CD4-positive, CD25-positive, alpha-beta regulatory T cell (primary cell): ENCODE data around the gene CRIP3. TPM values are rescaled to one million over a fixed set of nuclear protein-coding genes. Genes with fewer than 3 reads are reported as not detected.
A peak's percentile ranks its signal among the peaks of the same experiment; 100 is the strongest.

Source experiments
- ATAC-seq, 2 donors: fragments of 150-1000 bp; cut with Tn5 transposase; one replicate each; pipeline ENCODE4 v1.10.0; 2021; ENCODE audit warnings: low read depth in 2 of 2, moderate number of reproducible peaks in 2 of 2, moderate library complexity in 1 of 2
- DNase-seq, 3 donors: peaks; one replicate each; pipeline versions ENCODE4 v3.0.0 to v3.0.0-alpha.2; 2012 to 2022; ENCODE audit warnings: mixed read lengths in 1 of 3
- H3K27ac ChIP-seq: one replicate; pipeline ENCODE4 v1.7.0; 2013; ENCODE audit warnings: mild to moderate bottlenecking, low read length; ENCODE audit not compliant: insufficient read depth, poor library complexity, severe bottlenecking
- H3K27me3 ChIP-seq: one replicate; pipeline ENCODE4 v1.7.0; 2013; ENCODE audit warnings: low read length; ENCODE audit not compliant: control insufficient read depth, insufficient read depth
- H3K36me3 ChIP-seq: one replicate; pipeline ENCODE4 v1.7.0; 2013; ENCODE audit warnings: mild to moderate bottlenecking, low read length, moderate library complexity; ENCODE audit not compliant: control insufficient read depth, insufficient read depth
- H3K4me1 ChIP-seq: 2 replicates; pipeline ENCODE4 v1.7.0; 2013; ENCODE audit warnings: mild to moderate bottlenecking, low read length; ENCODE audit not compliant: insufficient read depth, control insufficient read depth, poor library complexity, severe bottlenecking
- H3K4me3 ChIP-seq: one replicate; pipeline ENCODE4 v1.7.0; 2013; ENCODE audit warnings: low read depth, mild to moderate bottlenecking, low read length, moderate library complexity
- H3K9me3 ChIP-seq, 2 experiments: 1 replicate in 1 of 2; 2 replicates in 1 of 2; pipeline ENCODE4 v1.7.0; 2013; ENCODE audit warnings: low read length in 2 of 2, mild to moderate bottlenecking in 1 of 2, moderate library complexity in 1 of 2; ENCODE audit not compliant: control insufficient read depth in 2 of 2
- H3K27ac Mint-ChIP-seq, 3 donors: one replicate each; pipeline ENCODE4 v1.8.0; 2020 to 2022; ENCODE audit warnings: mild to moderate bottlenecking in 3 of 3, mixed read lengths in 3 of 3, moderate library complexity in 2 of 3
- H3K27me3 Mint-ChIP-seq: one replicate; pipeline ENCODE4 v1.8.0; 2022; ENCODE audit warnings: mild to moderate bottlenecking, mixed read lengths
- H3K36me3 Mint-ChIP-seq: one replicate; pipeline ENCODE4 v1.8.0; 2020; ENCODE audit warnings: mixed read lengths
- H3K4me1 Mint-ChIP-seq, 4 donors: one replicate each; pipeline ENCODE4 v1.8.0; 2020 to 2022; ENCODE audit warnings: mixed read lengths in 4 of 4, mild to moderate bottlenecking in 1 of 4
- H3K4me3 Mint-ChIP-seq, 4 donors: one replicate each; pipeline ENCODE4 v1.8.0; 2020 to 2022; ENCODE audit warnings: mild to moderate bottlenecking in 4 of 4, mixed read lengths in 4 of 4, moderate library complexity in 3 of 4
- H3K9me3 Mint-ChIP-seq, 7 donors: one replicate each; pipeline ENCODE4 v1.8.0; 2020 to 2022; ENCODE audit warnings: mixed read lengths in 7 of 7, mild to moderate bottlenecking in 3 of 7, moderate library complexity in 2 of 7
- polyA plus RNA-seq, 4 donors: library from polyadenylated mRNA; unstranded; fragments of 300-500 nt; fragmentation: Illumina TruSeq; gene quantifications; one replicate each; pipeline ENCODE4 v1.2.3, GENCODE V29; 2021
- total RNA-seq: library from RNA; stranded (reverse); gene quantifications from one replicate; pipeline ENCODE4 v1.2.3, GENCODE V29; 2022

CRIP3 gene
- total and polyA plus RNA-seq, 5 donors from 2014 or later = 0.35 to 3.8 TPM; not detected in 3

- H3K4me3 Mint-ChIP-seq = no peak overlapping the region
- Histone ChIP-seq H3K4me1 (no peaks in the 10 kb centered on the region), H3K4me3 (no peak overlapping the region), H3K36me3 (no peaks in the 10 kb centered on the region), H3K27ac (no peak overlapping the region), H3K27me3 (no peaks in the 10 kb centered on the region), H3K9me3 (no peaks in the 10 kb centered on the region)
- peak overlapping the region in 1 of 3 donors; percentile 43 for H3K27ac Mint-ChIP-seq
- no peak for ATAC-seq
- DNase-seq = no peak
- H3K9me3 Mint-ChIP-seq = no peaks in the 10 kb centered on the region
- no peaks in the 10 kb centered on the region for H3K4me1 Mint-ChIP-seq
- H3K36me3 Mint-ChIP-seq = no peaks in the 10 kb centered on the region
- H3K27me3 Mint-ChIP-seq = peaks cover 4% of the 10 kb centered on the region
These were observed 16.3 kb downstream of the CRIP3 start for GRCh38 chr6:43292341-43292740.

DNA sequence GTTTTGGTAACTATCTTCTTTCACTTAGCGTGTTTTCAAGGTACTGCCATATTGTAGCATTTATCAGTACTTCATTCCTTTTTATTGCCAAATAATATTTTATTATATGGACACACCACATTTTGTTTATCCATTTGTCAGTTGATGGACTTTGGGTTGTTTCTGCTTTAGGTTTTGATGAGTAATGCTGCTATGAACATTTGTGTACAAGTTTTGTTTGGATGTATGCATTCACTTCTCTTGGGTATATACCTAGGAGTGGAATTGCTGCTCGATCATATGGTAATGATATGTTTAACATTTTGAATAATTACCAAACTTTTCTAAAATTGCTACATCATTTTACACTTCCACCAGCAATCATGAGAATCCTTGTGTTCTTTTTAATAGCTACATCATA lies 16.9 kb downstream of the CRIP3 start:
- Histone ChIP-seq H3K27me3 (no peaks in the 10 kb centered on the region), H3K27ac (no peak overlapping the region), H3K4me3 (no peak overlapping the region), H3K36me3 (no peaks in the 10 kb centered on the region), H3K9me3 (no peaks in the 10 kb centered on the region), H3K4me1 (no peaks in the 10 kb centered on the region)
- ATAC-seq = no peak
- Mint-ChIP-seq H3K4me3 (no peak overlapping the region), H3K27ac (no peak overlapping the region), H3K9me3 (no peaks in the 10 kb centered on the region), H3K4me1 (no peaks in the 10 kb centered on the region), H3K27me3 (peaks cover 9% of the 10 kb centered on the region), H3K36me3 (no peaks in the 10 kb centered on the region)
- DNase-seq = no peak

DNA sequence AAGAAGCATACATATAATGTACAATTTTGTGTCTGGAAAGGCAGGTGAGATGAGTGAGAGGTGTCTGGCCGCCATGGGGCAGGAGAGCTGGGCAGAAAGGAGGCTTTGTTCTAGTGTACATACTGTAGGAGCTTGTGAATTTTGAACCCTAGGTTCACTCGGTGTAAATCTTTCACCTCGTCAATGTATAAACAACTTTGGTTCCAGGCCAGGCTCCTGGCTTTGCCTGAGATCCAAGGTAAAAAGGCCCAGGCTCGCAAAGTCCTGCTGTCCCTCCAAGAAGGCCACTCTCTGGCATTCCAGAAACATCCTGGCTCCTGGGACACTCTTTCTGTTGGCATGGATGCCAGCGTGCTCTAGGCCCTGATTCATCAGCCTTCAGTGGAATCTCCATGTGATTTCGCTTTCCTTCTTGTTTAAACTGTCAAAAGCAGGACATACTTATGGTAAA lies 17.7 kb downstream of the CRIP3 start:
- Histone ChIP-seq H3K36me3 (no peaks in the 10 kb centered on the region), H3K4me1 (no peaks in the 10 kb centered on the region), H3K27me3 (no peaks in the 10 kb centered on the region), H3K4me3 (no peak overlapping the region), H3K9me3 (no peaks in the 10 kb centered on the region), H3K27ac (no peak overlapping the region)
- Mint-ChIP-seq H3K4me3 (no peak overlapping the region), H3K4me1 (no peaks in the 10 kb centered on the region), H3K27ac (no peak overlapping the region), H3K36me3 (no peaks in the 10 kb centered on the region), H3K27me3 (peaks cover 16% of the 10 kb centered on the region), H3K9me3 (no peaks in the 10 kb centered on the region)
- ATAC-seq (no peak), DNase-seq (no peak)

DNA sequence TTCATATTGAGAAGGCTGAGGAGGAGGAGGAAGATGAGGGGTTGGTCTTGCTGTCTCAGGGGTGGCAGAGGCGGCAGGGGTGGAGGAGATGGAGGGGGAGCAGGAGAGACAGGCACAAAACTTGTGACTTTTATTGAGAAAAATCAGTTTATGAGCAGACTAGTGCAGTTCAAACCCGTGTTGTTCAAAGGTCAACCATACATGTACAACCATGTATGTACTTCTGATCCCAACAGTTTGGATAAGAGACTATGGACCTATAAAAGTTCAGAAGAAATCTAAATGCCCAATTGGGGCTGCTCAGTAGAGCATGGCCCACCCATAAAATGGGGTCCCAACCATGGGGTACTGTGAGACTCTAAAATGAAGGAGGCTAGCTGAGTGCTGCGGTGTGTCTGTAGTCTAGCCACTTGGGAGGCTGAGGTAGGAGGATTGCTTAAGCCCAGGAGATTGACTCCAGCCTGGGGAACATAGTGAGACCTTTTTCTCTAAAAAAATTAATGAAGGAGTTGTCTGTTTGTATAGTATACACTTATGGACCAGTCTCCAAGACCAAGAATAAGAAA lies 18.2 kb downstream of the CRIP3 start:
- Mint-ChIP-seq H3K27me3 (peaks cover 21% of the 10 kb centered on the region), H3K36me3 (no peaks in the 10 kb centered on the region), H3K4me3 (no peak overlapping the region), H3K4me1 (peaks cover 0 to 3% (median 0%) of the 10 kb centered on the region in 4 donors), H3K9me3 (no peaks in the 10 kb centered on the region), H3K27ac (no peak overlapping the region)
- DNase-seq = no peak
- Histone ChIP-seq H3K36me3 (no peaks in the 10 kb centered on the region), H3K4me3 (no peak overlapping the region), H3K4me1 (no peaks in the 10 kb centered on the region), H3K9me3 (no peaks in the 10 kb centered on the region), H3K27me3 (no peaks in the 10 kb centered on the region), H3K27ac (no peak overlapping the region)
- no peak for ATAC-seq

DNA sequence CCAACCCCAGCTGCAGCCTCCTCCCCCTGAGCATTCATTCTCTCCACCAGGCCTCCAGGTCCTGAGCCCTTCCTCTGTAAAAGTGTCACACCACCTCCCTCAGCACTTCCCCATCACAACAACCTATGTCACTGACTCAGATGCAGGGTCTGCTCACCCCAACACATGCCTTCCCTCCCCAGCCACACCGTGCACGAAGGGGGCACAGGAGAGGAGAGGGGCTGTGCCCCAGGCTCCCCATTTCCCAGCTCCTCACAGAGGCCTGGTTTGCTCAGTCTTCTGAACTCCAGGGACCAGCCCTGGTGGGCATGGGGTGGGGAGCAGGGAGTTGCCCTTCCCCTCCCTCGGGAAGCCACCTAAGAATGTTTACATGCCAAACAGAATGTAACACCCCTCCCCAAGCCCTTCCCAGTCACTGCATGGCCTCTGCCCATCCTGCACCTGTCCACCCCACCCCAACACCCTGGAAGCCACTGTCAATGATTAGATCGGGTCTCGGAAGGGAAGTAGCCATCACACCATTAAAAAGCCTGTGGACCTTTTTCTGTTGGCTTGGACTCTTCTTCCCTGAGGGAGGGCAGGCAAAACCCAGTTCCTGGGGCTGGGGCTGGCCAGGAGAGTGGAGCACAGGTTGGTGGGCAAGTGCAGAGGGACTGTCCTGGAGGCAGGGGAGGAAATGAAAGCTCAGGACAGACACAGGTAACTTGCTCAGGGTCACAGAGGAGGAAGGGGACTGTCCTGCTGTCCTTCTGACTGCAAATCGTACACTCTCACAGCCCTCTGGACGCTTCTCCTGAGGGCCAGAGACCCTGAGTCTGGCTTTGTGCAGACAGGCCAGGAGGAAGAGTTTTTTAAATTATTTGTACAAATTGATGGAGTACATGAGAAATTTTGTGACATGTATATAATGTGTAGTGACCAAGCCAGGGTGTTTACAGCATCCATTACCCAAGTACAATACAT lies 20.6 kb downstream of the CRIP3 start:
- Histone ChIP-seq H3K27ac (no peak overlapping the region), H3K27me3 (no peaks in the 10 kb centered on the region), H3K9me3 (no peaks in the 10 kb centered on the region), H3K4me3 (no peak overlapping the region), H3K36me3 (no peaks in the 10 kb centered on the region), H3K4me1 (no peaks in the 10 kb centered on the region)
- Mint-ChIP-seq H3K36me3 (no peaks in the 10 kb centered on the region), H3K4me3 (no peak overlapping the region), H3K27ac (no peak overlapping the region), H3K27me3 (peaks cover 21% of the 10 kb centered on the region), H3K9me3 (no peaks in the 10 kb centered on the region), H3K4me1 (peaks cover 0 to 3% (median 0%) of the 10 kb centered on the region in 4 donors)
- DNase-seq = no peak
- no peak for ATAC-seq

DNA sequence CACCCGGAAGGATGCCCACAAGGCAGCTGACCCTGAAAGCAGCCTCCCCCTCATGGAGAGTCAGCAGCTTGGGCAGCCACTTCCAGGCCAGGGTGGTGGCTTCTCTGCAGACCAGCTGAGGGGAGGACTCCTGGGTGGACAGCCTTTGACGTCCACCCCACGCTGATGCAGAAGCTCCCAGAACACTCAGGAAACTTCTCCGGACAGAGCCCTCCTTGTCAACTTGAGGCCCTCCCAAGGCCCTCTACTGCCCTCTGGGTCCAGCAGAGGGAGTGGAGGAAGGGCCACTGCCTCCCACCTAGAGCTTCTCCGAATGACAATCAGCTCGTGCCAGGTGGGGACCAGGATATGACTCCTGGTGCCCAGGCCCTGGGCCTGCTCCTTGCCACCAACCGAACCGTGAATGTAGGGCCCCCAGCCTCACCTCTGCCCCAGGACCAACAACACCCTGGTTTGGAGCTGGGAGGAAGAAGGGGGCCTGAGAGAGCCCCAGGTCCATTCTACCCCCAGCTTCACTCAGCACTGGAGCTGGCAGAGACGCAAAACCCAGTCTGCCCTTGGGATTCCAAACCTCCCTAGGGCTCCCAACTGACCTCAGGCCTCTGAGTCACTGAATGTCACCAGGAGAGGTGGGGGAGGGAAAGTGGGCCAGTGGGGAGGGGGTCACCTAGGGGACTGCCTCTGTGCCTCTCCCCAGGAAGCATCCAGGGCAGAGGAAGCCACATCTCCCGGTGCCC lies 21.5 kb downstream of the CRIP3 start:
- H3K4me1 ChIP-seq = no peaks in the 10 kb centered on the region

GRCh38 chr6:43286456-43286979 lies 22.1 kb downstream of the CRIP3 start:
- Mint-ChIP-seq H3K27me3 (peaks cover 30% of the 10 kb centered on the region), H3K4me1 (peaks cover 0 to 3% (median under 1%) of the 10 kb centered on the region in 4 donors), H3K9me3 (no peaks in the 10 kb centered on the region), H3K4me3 (no peak overlapping the region), H3K36me3 (no peaks in the 10 kb centered on the region), H3K27ac (no peak overlapping the region)
- no peaks in the 10 kb centered on the region for H3K9me3 ChIP-seq
- H3K36me3 ChIP-seq = no peaks in the 10 kb centered on the region
- H3K27ac ChIP-seq = no peak overlapping the region
- H3K4me3 ChIP-seq = no peak overlapping the region
- H3K4me1 ChIP-seq = no peaks in the 10 kb centered on the region
- no peaks in the 10 kb centered on the region for H3K27me3 ChIP-seq
- DNase-seq = no peak
- no peak for ATAC-seq

More for the DNA sequence above, 21.5 kb downstream of the CRIP3 start:
- H3K4me3 ChIP-seq = no peak overlapping the region
- Mint-ChIP-seq H3K9me3 (no peaks in the 10 kb centered on the region), H3K4me3 (no peak overlapping the region), H3K27ac (no peak overlapping the region), H3K36me3 (no peaks in the 10 kb centered on the region), H3K27me3 (peaks cover 25% of the 10 kb centered on the region), H3K4me1 (peaks cover 0 to 3% (median under 1%) of the 10 kb centered on the region in 4 donors)
- ATAC-seq = no peak
- H3K9me3 ChIP-seq = no peaks in the 10 kb centered on the region
- no peak for DNase-seq
- no peaks in the 10 kb centered on the region for H3K36me3 ChIP-seq
- H3K27me3 ChIP-seq = no peaks in the 10 kb centered on the region
- no peak overlapping the region for H3K27ac ChIP-seq
